ENCODE results near the gene TNIK. TPM values are rescaled to one million over a fixed set of nuclear protein-coding genes. Genes with fewer than 3 reads are reported as not detected.
"Not testable (repeated sequence)": the region's sequence is repeated elsewhere in the genome, so short reads cannot be mapped to it uniquely, and the experiment has no call there.

The TNIK gene
- total RNA-seq, 1 donor from 2014 or later: 39.9 TPM

GRCh38 chr3:171309906-171310359 lies 150.3 kb downstream of the TNIK start:
- Mint-ChIP-seq H3K9me3 (peaks cover 19% of the 10 kb centered on the region), H3K36me3 (ENCODE audit: low read depth) (peaks cover 29% of the 10 kb centered on the region), H3K27ac (no peak overlapping the region), H3K4me1 (ENCODE audit: low read depth) (peaks cover 38% of the 10 kb centered on the region), H3K27me3 (ENCODE audit: low read depth) (no peaks in the 10 kb centered on the region), H3K4me3 (ENCODE audit: low read depth) (no peak overlapping the region)
- DNase-seq (ENCODE audit: low spot score): no peak
- intact Hi-C loops (cut with micrococcal nuclease): no loop called here

- no peak for DNase-seq (ENCODE audit: low spot score)
- H3K4me3 Mint-ChIP-seq (ENCODE audit: low read depth): no peak overlapping the region
- H3K9me3 Mint-ChIP-seq: peaks cover 26% of the 10 kb centered on the region
- H3K27ac Mint-ChIP-seq: peak overlapping the region; percentile 1
- H3K36me3 Mint-ChIP-seq (ENCODE audit: low read depth): peaks cover 34% of the 10 kb centered on the region
- intact Hi-C loops (cut with micrococcal nuclease): no loop called here
- peaks cover 39% of the 10 kb centered on the region for H3K4me1 Mint-ChIP-seq (ENCODE audit: low read depth)
- H3K27me3 Mint-ChIP-seq (ENCODE audit: low read depth): no peaks in the 10 kb centered on the region
Measured at GRCh38 chr3:171307988-171308387, 152.2 kb downstream of the TNIK start.

GRCh38 chr3:171307046-171307585 lies 153.1 kb downstream of the TNIK start:
- H3K4me3 Mint-ChIP-seq (ENCODE audit: low read depth): no peak overlapping the region
- no peak overlapping the region for H3K27ac Mint-ChIP-seq
- no peaks in the 10 kb centered on the region for H3K27me3 Mint-ChIP-seq (ENCODE audit: low read depth)
- H3K9me3 Mint-ChIP-seq: peaks cover 26% of the 10 kb centered on the region
- DNase-seq (ENCODE audit: low spot score): no peak
- H3K36me3 Mint-ChIP-seq (ENCODE audit: low read depth): peaks cover 32% of the 10 kb centered on the region
- H3K4me1 Mint-ChIP-seq (ENCODE audit: low read depth): peaks cover 33% of the 10 kb centered on the region
- intact Hi-C loops (cut with micrococcal nuclease): no loop called here

DNA sequence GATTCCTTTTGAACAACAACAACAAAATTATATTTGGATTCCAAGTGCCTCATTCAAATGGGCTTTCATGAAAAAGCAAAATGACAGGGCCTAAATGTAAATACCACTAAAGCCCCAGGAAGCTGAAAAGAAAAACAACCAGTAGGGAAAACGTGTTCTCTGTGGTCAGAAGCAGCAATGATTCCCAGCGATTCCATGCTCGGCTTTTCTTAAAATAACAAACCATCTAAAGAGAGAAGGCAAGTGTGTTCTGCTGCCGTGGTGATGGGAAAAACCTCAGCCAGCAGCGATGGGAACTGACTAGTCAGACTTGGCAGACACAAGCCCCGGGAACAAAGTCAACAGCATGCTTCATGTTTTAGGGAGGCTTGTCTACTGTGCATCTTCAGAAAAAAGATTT lies 153.6 kb downstream of the TNIK start:
- Mint-ChIP-seq H3K9me3 (peaks cover 26% of the 10 kb centered on the region), H3K27ac (no peak overlapping the region), H3K27me3 (ENCODE audit: low read depth) (no peaks in the 10 kb centered on the region), H3K4me1 (ENCODE audit: low read depth) (peaks cover 32% of the 10 kb centered on the region), H3K4me3 (ENCODE audit: low read depth) (no peak overlapping the region), H3K36me3 (ENCODE audit: low read depth) (peaks cover 36% of the 10 kb centered on the region)
- intact Hi-C loops (cut with micrococcal nuclease): no loop called here
- no peak for DNase-seq (ENCODE audit: low spot score)

- intact Hi-C loops (cut with micrococcal nuclease); H3K27me3 Mint-ChIP-seq (ENCODE audit: low read depth); H3K27ac Mint-ChIP-seq; H3K4me3 Mint-ChIP-seq (ENCODE audit: low read depth); DNase-seq (ENCODE audit: low spot score): not testable (repeated sequence)
- Mint-ChIP-seq H3K4me1 (ENCODE audit: low read depth) (peaks cover 27% of the 10 kb centered on the region), H3K36me3 (ENCODE audit: low read depth) (peaks cover 41% of the 10 kb centered on the region), H3K9me3 (peaks cover 26% of the 10 kb centered on the region)
Measured at GRCh38 chr3:171305823-171306222, 154.4 kb downstream of the TNIK start.

GRCh38 chr3:171304498-171304897 lies 155.7 kb downstream of the TNIK start:
- H3K4me3 Mint-ChIP-seq (ENCODE audit: low read depth); intact Hi-C loops (cut with micrococcal nuclease); H3K27ac Mint-ChIP-seq; H3K27me3 Mint-ChIP-seq (ENCODE audit: low read depth); DNase-seq (ENCODE audit: low spot score): not testable (repeated sequence)
- Mint-ChIP-seq H3K36me3 (ENCODE audit: low read depth) (peaks cover 54% of the 10 kb centered on the region), H3K9me3 (peaks cover 26% of the 10 kb centered on the region), H3K4me1 (ENCODE audit: low read depth) (peaks cover 23% of the 10 kb centered on the region)

DNA sequence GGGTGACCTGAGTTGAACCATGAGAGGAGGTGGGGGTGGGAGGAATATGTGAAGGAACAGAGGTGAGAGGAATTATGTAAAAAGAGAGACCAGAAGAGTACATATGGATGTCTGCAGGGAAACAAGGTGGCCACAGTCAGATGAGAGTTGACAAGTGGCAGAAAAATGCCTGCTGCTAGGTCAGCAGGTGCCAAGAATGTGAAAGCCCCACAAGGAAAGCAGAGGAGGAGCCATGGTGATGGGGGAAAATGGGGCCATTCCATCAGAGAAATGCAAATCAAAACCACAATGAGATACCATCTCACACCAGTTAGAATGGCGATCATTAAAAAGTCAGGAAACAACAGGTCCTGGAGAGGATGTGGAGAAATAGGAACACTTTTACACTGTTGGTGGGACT lies 156.2 kb downstream of the TNIK start:
- H3K27ac Mint-ChIP-seq; H3K4me3 Mint-ChIP-seq (ENCODE audit: low read depth); intact Hi-C loops (cut with micrococcal nuclease); DNase-seq (ENCODE audit: low spot score); H3K27me3 Mint-ChIP-seq (ENCODE audit: low read depth): not testable (repeated sequence)
- Mint-ChIP-seq H3K36me3 (ENCODE audit: low read depth) (peaks cover 59% of the 10 kb centered on the region), H3K4me1 (ENCODE audit: low read depth) (peaks cover 23% of the 10 kb centered on the region), H3K9me3 (peaks cover 26% of the 10 kb centered on the region)

DNA sequence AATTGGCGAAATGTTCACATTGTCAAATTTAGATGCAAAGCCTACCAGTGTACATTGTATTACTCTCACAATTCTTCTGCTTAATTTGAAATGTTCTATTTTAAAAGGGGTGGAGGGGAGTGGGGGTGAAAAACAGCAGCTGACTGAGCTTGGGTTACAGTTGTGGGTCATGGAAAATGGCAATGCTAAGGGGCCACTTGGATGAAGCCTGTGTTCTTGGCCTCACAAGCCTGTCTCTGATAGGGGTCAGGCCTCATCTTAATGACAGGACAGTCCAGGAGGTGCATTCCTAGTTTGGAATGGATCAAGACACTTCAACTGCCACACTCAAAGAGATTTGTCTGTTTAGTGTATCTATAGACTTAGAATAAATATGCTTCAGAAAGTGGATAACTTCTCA lies 158.2 kb downstream of the TNIK start:
- intact Hi-C loops (cut with micrococcal nuclease): no loop called here
- H3K4me1 Mint-ChIP-seq (ENCODE audit: low read depth): peaks cover 21% of the 10 kb centered on the region
- H3K27ac Mint-ChIP-seq: no peak overlapping the region

DNA sequence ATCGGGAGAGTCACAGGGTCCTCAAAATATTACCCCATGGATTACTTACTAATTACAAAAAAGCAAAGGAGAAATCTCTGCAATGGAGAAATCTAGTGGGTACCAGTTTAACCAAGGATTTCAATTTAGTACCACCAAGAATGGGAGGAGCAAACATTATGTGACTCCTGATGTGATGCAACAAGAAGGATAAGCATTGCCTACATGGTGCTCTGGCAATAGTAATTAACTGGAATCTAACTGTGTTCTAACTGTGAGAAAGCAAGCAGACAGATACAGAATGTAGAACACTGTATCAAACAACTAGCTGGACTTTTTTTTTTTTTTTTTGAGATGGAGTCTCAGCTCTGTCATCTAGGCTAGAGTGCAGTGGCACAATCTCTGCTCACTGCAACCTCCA lies 159.2 kb downstream of the TNIK start:
- Mint-ChIP-seq H3K27ac (no peak overlapping the region), H3K4me1 (ENCODE audit: low read depth) (peaks cover 28% of the 10 kb centered on the region), H3K36me3 (ENCODE audit: low read depth) (peaks cover 67% of the 10 kb centered on the region), H3K4me3 (ENCODE audit: low read depth) (no peak overlapping the region), H3K9me3 (peaks cover 17% of the 10 kb centered on the region), H3K27me3 (ENCODE audit: low read depth) (no peaks in the 10 kb centered on the region)
- intact Hi-C loops (cut with micrococcal nuclease): no loop called here
- no peak for DNase-seq (ENCODE audit: low spot score)

More for the DNA sequence above, 158.2 kb downstream of the TNIK start:
- Mint-ChIP-seq H3K36me3 (ENCODE audit: low read depth) (peaks cover 60% of the 10 kb centered on the region), H3K27me3 (ENCODE audit: low read depth) (no peaks in the 10 kb centered on the region), H3K9me3 (peaks cover 17% of the 10 kb centered on the region), H3K4me3 (ENCODE audit: low read depth) (no peak overlapping the region)
- no peak for DNase-seq (ENCODE audit: low spot score)

GRCh38 chr3:171297951-171298350 lies 162.3 kb downstream of the TNIK start:
- peaks cover 60% of the 10 kb centered on the region for H3K36me3 Mint-ChIP-seq (ENCODE audit: low read depth)
- no peaks in the 10 kb centered on the region for H3K9me3 Mint-ChIP-seq
- no peak overlapping the region for H3K27ac Mint-ChIP-seq
- intact Hi-C loops (cut with micrococcal nuclease): no loop called here
- no peak for DNase-seq (ENCODE audit: low spot score)
- H3K4me3 Mint-ChIP-seq (ENCODE audit: low read depth): no peak overlapping the region
- H3K4me1 Mint-ChIP-seq (ENCODE audit: low read depth): peaks cover 36% of the 10 kb centered on the region
- H3K27me3 Mint-ChIP-seq (ENCODE audit: low read depth): no peaks in the 10 kb centered on the region

DNA sequence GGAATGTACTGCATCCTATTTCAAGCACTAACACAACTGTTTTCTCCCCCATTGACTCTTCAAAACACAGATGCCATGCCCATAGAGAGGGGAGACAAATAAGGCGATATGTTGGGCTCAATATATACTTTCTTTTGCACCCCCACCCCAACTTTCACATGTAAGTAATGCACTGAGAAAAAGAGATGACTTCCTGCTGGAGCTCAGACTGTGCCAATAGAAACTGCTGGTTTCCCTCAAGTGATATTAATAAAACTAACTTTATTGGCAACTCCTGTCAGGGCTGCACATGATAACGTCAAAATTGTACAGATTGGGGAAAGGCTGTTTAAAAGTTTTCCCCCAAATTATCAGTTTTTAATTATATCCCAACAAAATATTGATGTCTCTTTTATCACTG lies 163.0 kb downstream of the TNIK start:
- peaks cover 39% of the 10 kb centered on the region for H3K4me1 Mint-ChIP-seq (ENCODE audit: low read depth)
- DNase-seq (ENCODE audit: low spot score): no peak
- H3K36me3 Mint-ChIP-seq (ENCODE audit: low read depth): peaks cover 56% of the 10 kb centered on the region
- intact Hi-C loops (cut with micrococcal nuclease): no loop called here
- no peak overlapping the region for H3K27ac Mint-ChIP-seq
- no peaks in the 10 kb centered on the region for H3K9me3 Mint-ChIP-seq
- no peak overlapping the region for H3K4me3 Mint-ChIP-seq (ENCODE audit: low read depth)
- H3K27me3 Mint-ChIP-seq (ENCODE audit: low read depth): no peaks in the 10 kb centered on the region

GRCh38 chr3:171295484-171296373 lies 164.5 kb downstream of the TNIK start:
- Mint-ChIP-seq H3K4me1 (ENCODE audit: low read depth) (peaks cover 46% of the 10 kb centered on the region), H3K4me3 (ENCODE audit: low read depth) (no peak overlapping the region)

DNA sequence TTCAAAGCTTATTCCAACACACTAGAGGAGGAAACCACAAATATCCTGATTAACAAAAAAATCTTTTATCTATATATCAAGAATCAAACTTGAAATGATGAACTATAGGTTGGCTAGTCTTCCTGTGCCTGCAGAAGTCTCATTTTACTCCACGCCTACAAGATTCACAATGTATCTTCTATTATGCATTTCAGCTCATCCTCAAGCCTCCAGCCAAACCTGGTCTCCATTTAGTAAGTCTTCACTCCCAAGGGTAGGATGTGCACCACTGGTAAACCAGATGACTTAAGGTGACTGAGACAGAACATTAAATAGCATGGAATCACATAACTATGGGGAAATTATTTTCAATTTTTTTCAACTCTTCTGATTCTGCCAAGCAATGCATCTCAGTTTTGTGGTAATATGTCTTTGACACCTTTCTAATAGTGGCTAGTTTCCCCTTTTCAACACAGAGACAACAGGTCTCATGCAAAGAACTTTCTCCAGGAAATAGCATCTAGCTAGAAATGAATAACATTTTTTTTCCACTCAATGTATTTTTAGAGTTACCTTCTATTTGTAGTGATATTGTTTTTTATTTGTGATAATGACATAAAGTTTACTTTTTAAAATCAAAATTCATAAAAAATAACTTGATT lies 166.9 kb downstream of the TNIK start:
- Mint-ChIP-seq H3K4me3 (ENCODE audit: low read depth) (no peak overlapping the region), H3K4me1 (ENCODE audit: low read depth) (peaks cover 53% of the 10 kb centered on the region), H3K9me3 (no peaks in the 10 kb centered on the region), H3K27me3 (ENCODE audit: low read depth) (no peaks in the 10 kb centered on the region), H3K27ac (peak overlapping the region; percentile 59), H3K36me3 (ENCODE audit: low read depth) (peaks cover 30% of the 10 kb centered on the region)
- intact Hi-C loops (cut with micrococcal nuclease): loop anchor here (5.0 kb wide), 2 partner anchors 49 to 126 kb away; no protein-coding TSS in a partner anchor
- no peak for DNase-seq (ENCODE audit: low spot score)

More at GRCh38 chr3:171295484-171296373, 164.5 kb downstream of the TNIK start:
- Mint-ChIP-seq H3K36me3 (ENCODE audit: low read depth) (peaks cover 49% of the 10 kb centered on the region), H3K27me3 (ENCODE audit: low read depth) (no peaks in the 10 kb centered on the region), H3K27ac (no peak overlapping the region), H3K9me3 (no peaks in the 10 kb centered on the region)
- intact Hi-C loops (cut with micrococcal nuclease): no loop called here
- no peak for DNase-seq (ENCODE audit: low spot score)
